ENCODE results near the gene CDH8.

GRCh38 chr16:62035115-62036092 is 834 bp downstream of the CDH8 start:
- TF ChIP-seq CTCF (IDR thresholded peaks at IDR 0.05): no peak
- no peak for TF ChIP-seq POLR2A (IDR thresholded peaks at IDR 0.05)
